Stimulated activated CD8-positive, alpha-beta memory T cell treated with anti-CD3 and anti-CD28 coated beads, Interleukin-7, amount 100 ng/mL, for 1 hour (primary cell): Measurements from ENCODE around the gene KRAS.
"Not testable (repeated sequence)": the region's sequence is repeated elsewhere in the genome, so short reads cannot be mapped to it uniquely, and the experiment has no call there.

Source experiments
- DNase-seq, 2 donors: peaks; one replicate each; pipeline ENCODE4 v3.0.0-alpha.2; 2020; ENCODE audit warnings: low read depth in 2 of 2

The KRAS gene

GRCh38 chr12:25250744-25251730, at the start of gene KRAS:
TSS of gene KRAS (minus strand) at chr12:25250929.
- peak; percentile 78 to 82 for DNase-seq

DNA sequence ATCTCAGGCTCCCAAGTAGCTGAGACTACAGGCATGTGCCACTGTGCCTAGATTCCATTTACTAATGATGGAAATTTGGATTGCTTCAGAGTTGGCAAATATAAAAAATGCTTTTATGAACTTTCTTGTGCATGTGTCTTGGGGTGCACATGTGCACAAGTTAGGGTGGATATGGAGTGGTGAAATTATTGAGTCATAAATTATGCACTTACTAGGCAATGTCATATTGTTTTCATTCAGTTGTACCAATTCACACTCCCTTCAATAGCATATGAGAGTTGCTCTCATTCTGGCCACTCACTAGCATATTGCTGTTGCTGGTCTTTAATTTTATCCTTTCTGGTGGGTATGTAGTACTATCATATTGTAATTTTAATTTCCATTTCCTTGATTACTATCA, 45.7 kb upstream of the KRAS start:
- DNase-seq, result no peak

DNA sequence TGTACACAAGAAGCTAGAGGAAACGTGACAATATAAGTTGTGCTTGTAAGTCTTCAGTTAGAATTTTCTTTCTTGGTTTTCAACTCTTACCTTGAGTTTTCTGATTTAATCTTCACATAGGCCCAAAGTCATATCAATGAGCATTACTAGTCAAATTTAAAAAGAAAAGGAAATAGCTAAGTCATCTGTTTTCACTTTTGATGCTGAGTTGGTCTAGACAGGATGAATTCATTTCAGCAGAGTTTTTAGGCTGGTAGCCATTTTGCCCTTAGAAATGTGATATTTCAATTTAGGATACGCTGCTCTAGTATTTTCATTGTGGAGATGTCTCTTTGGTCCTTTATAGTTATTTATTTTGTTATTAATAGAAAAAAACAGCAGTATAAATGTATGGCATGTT, 44.6 kb upstream of the KRAS start:
- no peak for DNase-seq

GRCh38 chr12:25293653-25294052, 42.9 kb upstream of the KRAS start:
- DNase-seq, result no peak

GRCh38 chr12:25292810-25293221, 42.1 kb upstream of the KRAS start:
- not testable (repeated sequence) for DNase-seq

GRCh38 chr12:25287610-25288009, 36.9 kb upstream of the KRAS start:
- DNase-seq, result no peak

DNA sequence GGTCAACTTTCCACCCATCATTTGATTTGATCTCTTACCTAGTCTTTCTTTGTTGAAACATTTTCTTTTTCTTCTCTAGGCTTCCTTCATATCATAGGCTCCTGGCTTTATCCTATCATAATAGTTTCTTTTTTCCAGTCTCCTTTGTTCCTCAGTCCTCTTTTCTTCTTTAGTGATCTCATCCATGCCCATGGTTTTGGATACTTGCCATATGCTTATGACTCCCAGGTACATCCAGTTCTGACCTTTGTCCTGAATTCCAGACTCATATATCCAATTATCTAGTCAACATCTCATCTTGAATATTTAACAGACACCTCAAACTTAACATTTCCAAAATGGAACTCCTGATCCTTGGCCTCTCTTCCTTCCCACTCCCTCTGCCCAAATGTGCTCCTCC, 36.1 kb upstream of the KRAS start:
- no peak for DNase-seq

GRCh38 chr12:25284024-25284423, 33.3 kb upstream of the KRAS start:
- DNase-seq, result no peak

- no peak for DNase-seq
Observed at GRCh38 chr12:25283006-25283405, 32.3 kb upstream of the KRAS start.

- DNase-seq, result no peak
Observed at GRCh38 chr12:25280082-25280481, 29.4 kb upstream of the KRAS start.

DNA sequence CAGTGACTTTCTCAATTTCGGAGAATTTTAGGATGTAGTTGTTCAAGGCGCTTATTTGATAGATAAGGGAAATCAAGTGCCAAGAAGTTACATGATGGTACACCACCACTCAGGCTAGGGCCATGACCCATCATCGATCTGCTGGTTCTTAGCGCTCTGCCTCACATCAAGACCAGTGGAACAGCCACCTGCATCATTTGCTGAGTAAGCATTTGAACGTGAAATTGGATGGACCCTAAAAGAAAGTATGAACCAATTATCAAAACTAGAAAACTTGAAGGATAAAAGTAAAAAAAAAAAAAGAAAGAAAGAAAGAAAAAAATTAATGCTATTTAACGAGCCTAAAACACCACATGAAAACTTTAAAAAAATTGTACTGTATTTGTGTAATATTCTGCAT, 27.5 kb upstream of the KRAS start:
- DNase-seq, result no peak

DNA sequence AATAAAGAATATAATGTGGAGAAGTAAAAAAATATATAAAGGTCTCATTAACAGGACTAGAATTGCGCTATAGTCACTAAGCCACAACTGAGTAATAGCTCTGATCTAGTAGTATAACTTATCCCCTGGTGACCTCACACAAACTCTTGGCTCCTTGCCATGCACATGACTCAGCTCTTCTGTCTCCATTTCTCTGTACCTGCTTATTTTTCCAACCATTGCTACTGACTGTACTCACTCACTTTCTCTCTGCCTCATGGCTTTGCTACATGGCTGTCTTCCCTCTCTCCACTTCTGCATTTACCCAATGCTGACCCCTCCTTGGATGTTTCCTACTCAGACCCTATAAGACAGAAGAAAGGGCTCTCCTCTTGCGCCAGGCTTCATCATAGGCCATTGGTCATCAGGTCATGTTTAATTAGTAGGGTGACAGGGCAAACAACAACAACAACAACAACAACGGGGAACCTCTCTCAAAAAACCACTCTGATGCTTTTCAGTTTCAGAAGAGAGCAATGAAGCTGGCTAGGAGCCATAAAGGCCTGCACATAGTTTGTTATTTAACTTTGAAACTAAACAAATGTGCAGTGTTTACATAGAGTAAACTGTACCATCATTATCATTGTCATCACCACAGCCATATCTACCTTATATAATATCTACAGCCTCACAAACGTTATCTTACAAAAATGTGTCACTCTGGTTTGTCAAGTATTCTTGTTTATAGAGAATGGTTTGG, 25.6 kb upstream of the KRAS start:
- peak; percentile 7 to 20 for DNase-seq

DNA sequence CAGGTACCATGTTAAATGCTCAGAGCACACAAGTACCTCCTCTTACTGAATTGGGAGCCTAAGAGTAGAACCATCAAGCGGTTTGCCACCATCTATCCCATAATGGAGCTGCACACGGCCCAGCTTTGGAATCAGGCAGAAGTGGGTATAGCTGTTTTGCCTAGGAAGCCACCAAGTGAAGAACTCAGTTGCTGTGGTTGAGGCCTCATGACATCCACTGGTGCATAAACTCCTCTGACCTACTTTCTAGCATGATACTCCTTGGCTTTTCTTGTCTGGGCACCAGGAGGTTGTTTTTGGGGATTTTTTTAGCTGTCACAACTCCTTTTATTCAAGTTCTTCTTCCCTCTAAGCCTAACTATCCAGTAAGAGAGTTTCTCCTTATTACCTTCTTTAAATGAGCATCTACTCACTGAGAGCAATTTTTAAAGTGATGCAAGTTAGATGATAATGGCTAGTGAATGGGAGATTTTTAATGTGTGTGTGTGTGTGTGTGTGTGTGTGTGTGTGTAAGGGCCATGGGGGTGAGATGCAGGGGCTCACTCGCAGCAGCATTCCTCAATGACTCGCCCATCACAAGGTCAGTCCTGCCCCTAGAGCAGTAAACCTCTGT, 20.9 kb upstream of the KRAS start:
- DNase-seq, result no peak

GRCh38 chr12:25269701-25270100, 19.0 kb upstream of the KRAS start:
- no peak for DNase-seq

- no peak for DNase-seq
Observed at GRCh38 chr12:25266497-25266896, 15.8 kb upstream of the KRAS start.

GRCh38 chr12:25264862-25265261, 14.1 kb upstream of the KRAS start:
- DNase-seq, result no peak

DNA sequence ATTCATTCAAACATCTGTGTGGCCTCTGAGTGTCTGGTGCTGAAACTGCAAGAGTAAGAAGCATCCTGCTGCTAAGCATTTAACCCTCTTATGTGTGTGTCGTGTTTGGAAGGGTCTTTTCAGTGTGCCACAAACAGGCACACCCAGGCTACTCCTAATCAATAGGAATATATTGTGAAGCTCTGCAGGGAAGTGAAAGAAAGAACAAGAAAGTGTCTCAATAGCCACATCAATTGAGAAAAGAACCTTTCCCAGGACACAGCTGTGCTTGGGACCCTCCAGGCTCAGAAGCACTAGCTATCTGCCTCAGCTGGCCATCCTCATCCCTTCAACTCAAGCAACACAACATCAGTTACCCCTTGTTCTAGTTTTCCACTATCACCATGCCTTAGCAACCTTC, 13.4 kb upstream of the KRAS start:
- DNase-seq, result no peak

- no peak for DNase-seq
Observed at GRCh38 chr12:25263594-25263993, 12.9 kb upstream of the KRAS start.

GRCh38 chr12:25262389-25263074, 11.8 kb upstream of the KRAS start:
- no peak for DNase-seq

DNA sequence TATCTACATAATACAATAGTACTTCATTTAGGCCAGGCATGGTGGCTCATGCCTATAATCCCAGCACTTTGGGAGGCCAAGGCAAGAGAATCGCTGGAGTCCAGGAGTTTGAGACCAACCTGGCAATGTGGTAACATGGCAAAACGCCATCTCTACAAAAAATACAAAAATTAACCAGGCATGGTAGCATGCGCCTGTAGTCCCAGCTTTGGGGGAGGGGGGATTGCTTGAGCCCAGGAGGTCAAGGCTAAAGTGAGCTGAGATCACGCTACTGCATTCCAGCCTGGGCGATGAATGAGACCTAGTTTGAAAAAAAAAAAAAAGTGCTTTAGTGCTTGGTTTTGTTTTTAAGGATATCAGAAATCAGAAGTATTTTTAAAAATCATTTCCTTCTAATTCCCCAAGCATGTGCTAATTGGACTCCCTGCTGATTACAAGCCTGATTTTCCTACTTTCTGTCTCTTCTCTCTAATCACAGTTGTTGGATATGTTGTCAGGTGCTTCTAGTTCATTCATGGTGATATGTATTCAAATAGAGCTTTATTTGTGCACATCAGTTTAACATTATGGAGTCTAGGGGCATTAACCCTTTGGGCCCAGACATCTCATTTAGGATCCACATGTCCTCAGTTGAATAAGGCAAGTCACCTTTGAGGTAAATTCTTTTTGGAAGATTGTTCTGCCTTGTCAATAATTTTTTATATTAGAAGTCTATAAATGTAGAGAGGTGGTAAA, 7.0 kb upstream of the KRAS start:
- DNase-seq, result no peak

DNA sequence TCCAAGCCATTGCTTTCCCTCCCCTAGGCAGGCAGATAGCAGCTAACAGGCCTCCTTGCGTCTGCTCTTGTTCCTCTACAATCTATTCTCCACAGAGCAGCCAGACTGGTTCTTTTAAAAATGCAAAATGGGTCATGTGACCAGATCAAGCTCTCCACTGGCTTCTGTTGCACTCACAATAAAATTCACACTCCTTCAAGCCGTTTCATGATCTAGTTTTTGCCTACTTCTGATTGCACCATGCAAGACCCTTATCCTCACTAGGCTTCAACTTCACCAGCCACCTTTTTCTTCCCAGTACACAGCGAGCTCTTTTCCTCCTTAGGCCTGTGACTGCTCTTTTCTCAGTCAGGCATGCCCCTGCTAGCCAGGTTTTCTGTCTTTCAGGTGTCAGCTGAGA, 6.1 kb upstream of the KRAS start:
- no peak for DNase-seq
